NCI-H1436 treated with DMSO at 0.1 percent for 48 hours (cell line): Measurements from ENCODE around the gene PEX16.

Experiments
- DNase-seq: peaks from one replicate; lab custom pipeline; 2025; lab: John Stamatoyannopoulos, UW

PEX16 gene

GRCh38 chr11:45917623-45918330, at the start of gene PEX16:
PEX16 (minus strand) TSS chr11:45917877; CDS start chr11:45917811, 66 bp downstream.
- DNase-seq = peak; percentile 84

- no peak for DNase-seq
These were observed 47.3 kb upstream of the PEX16 start for GRCh38 chr11:45964911-45965389.

- no peak for DNase-seq
These were observed 44.1 kb upstream of the PEX16 start for GRCh38 chr11:45961751-45962240.

- DNase-seq = no peak
These were observed 42.9 kb upstream of the PEX16 start for GRCh38 chr11:45960387-45961095.

GRCh38 chr11:45959851-45960250, 42.2 kb upstream of the PEX16 start:
- no peak for DNase-seq

GRCh38 chr11:45949992-45950407, 32.3 kb upstream of the PEX16 start:
- no peak for DNase-seq

- no peak for DNase-seq
These were observed 30.7 kb upstream of the PEX16 start for GRCh38 chr11:45948356-45948755.

- DNase-seq = no peak
These were observed 30.2 kb upstream of the PEX16 start for GRCh38 chr11:45947885-45948284.

GRCh38 chr11:45945397-45945999, 27.8 kb upstream of the PEX16 start:
- DNase-seq = no peak

GRCh38 chr11:45942381-45942780, 24.7 kb upstream of the PEX16 start:
- no peak for DNase-seq

- DNase-seq = no peak
These were observed 23.6 kb upstream of the PEX16 start for GRCh38 chr11:45941285-45941684.

- DNase-seq = no peak
These were observed 22.2 kb upstream of the PEX16 start for GRCh38 chr11:45939836-45940235.

- no peak for DNase-seq
These were observed 20.2 kb upstream of the PEX16 start for GRCh38 chr11:45937916-45938315.

- no peak for DNase-seq
These were observed 18.9 kb upstream of the PEX16 start for GRCh38 chr11:45936511-45937054.

GRCh38 chr11:45935349-45936064, 17.8 kb upstream of the PEX16 start:
- no peak for DNase-seq

GRCh38 chr11:45934580-45935318, 17.1 kb upstream of the PEX16 start:
- no peak for DNase-seq

- no peak for DNase-seq
These were observed 16.3 kb upstream of the PEX16 start for GRCh38 chr11:45933846-45934579.

GRCh38 chr11:45933131-45933831, 15.6 kb upstream of the PEX16 start:
- DNase-seq = no peak

- DNase-seq = no peak
These were observed 14.5 kb upstream of the PEX16 start for GRCh38 chr11:45932217-45932616.

GRCh38 chr11:45931739-45932138, 14.1 kb upstream of the PEX16 start:
- DNase-seq = no peak
